HG03045 (cell line): ENCODE measurements around the gene NRXN3.

ENCODE experiments used
- ATAC-seq: cut with Tn5 transposase; IDR thresholded peaks from one replicate; pipeline ENCODE4 v1.9.1; 2021; ENCODE audit warnings: mild to moderate bottlenecking, moderate library complexity; ENCODE audit not compliant: unreplicated experiment

NRXN3 gene

GRCh38 chr14:79639613-79640012, 1469.4 kb downstream of the NRXN3 start:
- ATAC-seq = no peak

- ATAC-seq = no peak
Measured at GRCh38 chr14:79641371-79641770, 1471.2 kb downstream of the NRXN3 start.

- ATAC-seq = no peak
Measured at GRCh38 chr14:79643132-79643531, 1473.0 kb downstream of the NRXN3 start.

GRCh38 chr14:79645753-79646362, 1475.7 kb downstream of the NRXN3 start:
- no peak for ATAC-seq

GRCh38 chr14:79649856-79650255, 1479.7 kb downstream of the NRXN3 start:
- no peak for ATAC-seq

GRCh38 chr14:79652513-79653307, 1482.5 kb downstream of the NRXN3 start:
- no peak for ATAC-seq

- ATAC-seq = no peak
Measured at GRCh38 chr14:79656056-79656455, 1485.9 kb downstream of the NRXN3 start.

GRCh38 chr14:79656496-79656895, 1486.3 kb downstream of the NRXN3 start:
- no peak for ATAC-seq

GRCh38 chr14:79658221-79658620, 1488.0 kb downstream of the NRXN3 start:
- no peak for ATAC-seq

GRCh38 chr14:79658769-79659168, 1488.6 kb downstream of the NRXN3 start:
- ATAC-seq = no peak

- ATAC-seq = no peak
Measured at GRCh38 chr14:79660053-79660939, 1490.1 kb downstream of the NRXN3 start.

- ATAC-seq = no peak
Measured at GRCh38 chr14:79661752-79662151, 1491.6 kb downstream of the NRXN3 start.

- ATAC-seq = no peak
Measured at GRCh38 chr14:79663453-79663852, 1493.3 kb downstream of the NRXN3 start.

- no peak for ATAC-seq
Measured at GRCh38 chr14:79665556-79665955, 1495.4 kb downstream of the NRXN3 start.

- no peak for ATAC-seq
Measured at GRCh38 chr14:79668951-79669350, 1498.8 kb downstream of the NRXN3 start.

GRCh38 chr14:79670811-79671210, 1500.6 kb downstream of the NRXN3 start:
- ATAC-seq = no peak

GRCh38 chr14:79680087-79680486, 1509.9 kb downstream of the NRXN3 start:
- no peak for ATAC-seq

- ATAC-seq = no peak
Measured at GRCh38 chr14:79686196-79686595, 1516.0 kb downstream of the NRXN3 start.

- ATAC-seq = no peak
Measured at GRCh38 chr14:79690960-79691359, 1520.8 kb downstream of the NRXN3 start.

- no peak for ATAC-seq
Measured at GRCh38 chr14:79693935-79694334, 1523.8 kb downstream of the NRXN3 start.

- ATAC-seq = no peak
Measured at GRCh38 chr14:79695307-79695706, 1525.1 kb downstream of the NRXN3 start.
